Astrocyte of the cerebellum (primary cell): ENCODE measurements around the gene INO80E.

Experiments
- DNase-seq: peaks from one replicate; pipeline ENCODE4 v3.0.0-alpha.2; 2011; ENCODE audit warnings: low read depth
- H3K4me3 ChIP-seq: 2 replicates; pipeline ENCODE4 v1.5.1; 2011; ENCODE audit warnings: mild to moderate bottlenecking, low read depth, low read length, moderate library complexity
- CTCF ChIP-seq: IDR thresholded peaks from 2 replicates; pipeline ENCODE4 v1.5.1; 2012; ENCODE audit warnings: low read length, low read depth, moderate library complexity, mild to moderate bottlenecking; ENCODE audit errors: missing control alignments
- in situ Hi-C: cut with HindIII; loops from 2 replicates; pipeline ENCODE4 v1.10.0; 2017; ENCODE audit warnings: low sequenced_read_pairs

INO80E gene

DNA sequence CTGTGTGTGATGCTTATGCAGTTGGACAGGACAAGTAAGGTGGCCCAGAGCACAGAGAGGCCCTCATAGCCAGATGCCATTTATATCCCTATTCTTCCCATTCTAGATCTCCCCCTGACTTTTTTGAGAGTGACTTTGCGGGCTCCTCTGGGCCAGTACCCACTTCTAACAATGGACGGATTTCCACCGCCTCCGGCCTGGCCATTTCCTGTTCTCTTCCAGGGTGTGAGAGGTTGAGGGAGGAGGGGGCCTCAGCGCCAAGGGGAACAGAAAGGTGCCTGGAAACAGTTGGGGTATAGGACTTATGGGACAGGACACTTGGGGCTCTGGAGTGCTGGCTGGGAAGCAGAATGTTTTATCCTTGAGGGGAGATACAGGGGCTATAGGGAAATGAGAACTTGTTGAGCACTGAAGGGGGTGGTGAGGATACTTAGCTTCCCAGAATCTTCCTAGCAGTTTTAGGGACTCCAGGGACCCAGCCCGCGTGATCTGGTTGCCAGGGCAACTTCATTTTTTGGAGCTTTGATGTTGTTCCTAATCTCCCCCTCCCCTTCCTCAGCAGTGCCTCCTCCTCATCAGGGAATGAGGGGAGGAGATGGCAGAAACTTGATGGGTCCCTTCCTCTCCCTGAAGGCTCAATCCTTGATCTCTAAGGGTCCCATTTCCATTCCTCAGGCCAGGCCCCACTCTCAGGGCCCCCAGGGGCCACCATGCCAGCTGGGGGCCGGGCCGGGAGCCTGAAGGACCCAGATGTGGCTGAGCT lies 18.8 kb upstream of the INO80E start:
- TF ChIP-seq CTCF = no peak
- DNase-seq = no peak
- in situ Hi-C loops = no loop called here
- no peak overlapping the region for H3K4me3 ChIP-seq

DNA sequence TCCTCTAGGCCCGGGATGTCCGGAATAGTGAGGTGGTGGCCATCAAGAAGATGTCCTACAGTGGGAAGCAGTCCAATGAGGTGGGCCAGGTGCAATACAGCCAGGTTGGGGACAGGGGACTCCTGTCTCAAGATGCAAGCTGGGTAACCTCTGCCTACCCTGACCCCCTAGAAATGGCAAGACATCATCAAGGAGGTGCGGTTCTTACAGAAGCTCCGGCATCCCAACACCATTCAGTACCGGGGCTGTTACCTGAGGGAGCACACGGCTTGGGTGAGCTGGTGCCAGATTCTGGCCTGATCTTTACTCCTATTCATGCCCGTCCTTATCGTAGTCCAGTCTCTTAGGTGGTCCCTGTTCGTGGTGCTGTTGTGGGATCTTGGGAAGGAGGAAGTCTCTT lies 18.0 kb upstream of the INO80E start:
- H3K4me3 ChIP-seq = no peak overlapping the region
- DNase-seq = no peak
- TF ChIP-seq CTCF = no peak
- in situ Hi-C loops = no loop called here

GRCh38 chr16:29978564-29979270 lies 17.3 kb upstream of the INO80E start:
- no peak for DNase-seq
- H3K4me3 ChIP-seq = no peak overlapping the region
- in situ Hi-C loops = no loop called here
- no peak for TF ChIP-seq CTCF

DNA sequence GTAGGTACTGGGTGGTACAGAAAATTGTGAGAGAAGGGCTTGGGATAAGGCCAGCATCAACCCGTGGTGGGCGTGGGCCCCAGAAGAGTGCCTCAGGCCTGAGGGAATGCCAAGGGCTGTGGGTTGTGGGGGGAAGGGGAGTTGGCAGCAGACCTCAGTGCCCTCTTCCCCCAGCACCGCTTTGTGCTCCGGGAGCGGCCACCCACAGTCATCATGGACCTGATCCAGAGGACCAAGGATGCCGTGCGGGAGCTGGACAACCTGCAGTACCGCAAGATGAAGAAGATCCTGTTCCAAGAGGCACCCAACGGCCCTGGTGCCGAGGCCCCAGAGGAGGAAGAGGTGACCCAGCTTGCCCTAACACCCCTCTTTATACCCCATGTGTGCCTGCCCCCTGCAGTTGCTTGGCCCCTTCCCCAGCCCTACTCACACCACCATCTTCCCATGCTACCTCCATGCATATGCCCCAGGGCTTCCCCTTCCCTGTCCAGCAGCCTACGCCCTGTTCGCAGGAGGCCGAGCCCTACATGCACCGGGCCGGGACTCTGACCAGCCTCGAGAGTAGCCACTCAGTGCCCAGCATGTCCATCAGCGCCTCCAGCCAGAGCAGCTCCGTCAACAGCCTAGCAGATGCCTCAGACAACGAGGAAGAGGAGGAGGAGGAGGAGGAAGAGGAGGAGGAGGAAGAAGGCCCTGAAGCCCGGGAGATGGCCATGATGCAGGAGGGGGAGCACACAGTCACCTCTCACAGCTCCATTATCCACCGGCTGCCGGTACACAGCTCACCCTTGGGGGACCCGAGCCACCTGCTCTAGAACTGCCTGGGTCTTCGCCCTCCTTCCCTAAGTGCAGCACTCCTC lies 13.3 kb upstream of the INO80E start:
- in situ Hi-C loops = no loop called here
- H3K4me3 ChIP-seq = no peak overlapping the region
- no peak for TF ChIP-seq CTCF
- no peak for DNase-seq

DNA sequence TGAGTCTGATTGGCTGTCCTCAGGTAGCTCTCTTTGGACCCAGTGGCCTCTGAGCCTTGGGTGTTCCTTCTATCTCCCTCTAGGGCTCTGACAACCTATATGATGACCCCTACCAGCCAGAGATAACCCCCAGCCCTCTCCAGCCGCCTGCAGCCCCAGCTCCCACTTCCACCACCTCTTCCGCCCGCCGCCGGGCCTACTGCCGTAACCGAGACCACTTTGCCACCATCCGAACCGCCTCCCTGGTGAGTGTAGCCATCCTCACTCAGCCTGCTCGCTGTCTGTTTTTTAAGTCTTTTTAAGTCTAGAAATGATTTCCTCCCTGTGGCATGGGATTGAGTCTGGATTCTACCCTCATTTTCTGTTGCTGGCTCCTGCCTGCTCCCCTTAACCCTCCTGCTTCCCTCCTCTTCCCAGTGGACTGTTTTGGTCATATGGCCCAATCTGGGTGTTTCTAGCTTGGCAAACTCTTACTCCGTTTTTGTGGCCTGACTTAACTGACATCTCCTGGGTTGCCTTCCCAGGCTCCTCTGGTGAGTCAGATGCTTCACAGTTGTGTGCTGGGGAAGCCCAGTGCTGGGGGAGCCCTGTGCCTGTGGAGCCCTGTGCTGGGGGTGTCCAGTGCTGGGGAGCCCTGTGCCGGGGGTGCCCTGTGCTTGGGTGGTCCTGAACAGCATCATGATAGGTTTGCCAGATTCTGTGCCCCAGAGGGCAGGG lies 12.5 kb upstream of the INO80E start:
- in situ Hi-C loops = no loop called here
- TF ChIP-seq CTCF = no peak
- H3K4me3 ChIP-seq = no peak overlapping the region
- no peak for DNase-seq
